GM23338 (cell line): Measurements from ENCODE around the gene SPRING1. TPM values are rescaled to one million over a fixed set of nuclear protein-coding genes. Genes with fewer than 3 reads are reported as not detected.

ENCODE experiments used
- ATAC-seq: fragments of 200-7000 bp; cut with Tn5 transposase; 3 replicates; pipeline ENCODE4 v1.9.1; 2020
- DNase-seq: peaks from one replicate; pipeline ENCODE4 v3.0.0-alpha.2; 2015; ENCODE audit warnings: low spot score
- H2AFZ ChIP-seq: fragments of 200-600 bp; sonication (generic); 2 replicates; pipeline ENCODE4 v1.8.0; 2016; ENCODE audit warnings: antibody characterized with exemption, mild to moderate bottlenecking, moderate library complexity
- H3F3A ChIP-seq: fragments of 200-600 bp; sonication (generic); replicated peaks from 2 replicates; pipeline ENCODE4 v1.8.0; 2017; ENCODE audit warnings: antibody characterized with exemption, mixed run types, low read depth
- H3K27ac ChIP-seq: fragments of 200-600 bp; sonication (generic); 2 replicates; pipeline ENCODE4 v1.6.1; 2016; ENCODE audit warnings: low read depth
- H3K27me3 ChIP-seq: fragments of 200-600 bp; sonication (generic); 2 replicates; pipeline ENCODE4 v1.8.0; 2016; ENCODE audit warnings: mild to moderate bottlenecking, mixed run types, moderate library complexity; ENCODE audit not compliant: insufficient read depth
- H3K36me3 ChIP-seq: fragments of 200-600 bp; sonication (generic); 2 replicates; pipeline ENCODE4 v1.8.0; 2016; ENCODE audit warnings: mild to moderate bottlenecking; ENCODE audit not compliant: insufficient read depth
- H3K4me1 ChIP-seq: fragments of 200-600 bp; sonication (generic); 2 replicates; pipeline ENCODE4 v1.8.0; 2016; ENCODE audit warnings: mild to moderate bottlenecking, moderate library complexity; ENCODE audit not compliant: insufficient read depth
- H3K4me2 ChIP-seq: fragments of 200-600 bp; sonication (generic); 2 replicates; pipeline ENCODE4 v1.7.1; 2017; ENCODE audit warnings: mixed run types
- H3K4me3 ChIP-seq: fragments of 200-600 bp; sonication (generic); 2 replicates; pipeline ENCODE4 v1.6.1; 2016; ENCODE audit warnings: mixed run types
- H3K79me2 ChIP-seq: fragments of 200-600 bp; sonication (generic); replicated peaks from 2 replicates; pipeline ENCODE4 v1.8.0; 2017; ENCODE audit warnings: mild to moderate bottlenecking; ENCODE audit not compliant: insufficient read depth
- H3K9me2 ChIP-seq: fragments of 200-600 bp; sonication (generic); 2 replicates; pipeline ENCODE4 v1.8.0; 2017; ENCODE audit not compliant: insufficient read depth
- H4K20me1 ChIP-seq: fragments of 200-600 bp; sonication (generic); replicated peaks from 2 replicates; pipeline ENCODE4 v1.8.0; 2017; ENCODE audit warnings: mild to moderate bottlenecking; ENCODE audit not compliant: insufficient read depth
- H3K27ac Mint-ChIP-seq: 2 replicates; pipeline ENCODE4 v1.8.0; 2020; ENCODE audit warnings: inconsistent platforms, mild to moderate bottlenecking, moderate library complexity, mixed read lengths
- H3K27me3 Mint-ChIP-seq: 3 replicates; pipeline ENCODE4 v1.8.0; 2022; ENCODE audit warnings: low read depth, mild to moderate bottlenecking, moderate library complexity, mixed read lengths, inconsistent platforms; ENCODE audit not compliant: insufficient read depth, poor library complexity
- H3K36me3 Mint-ChIP-seq: 3 replicates; pipeline ENCODE4 v1.8.0; 2021; ENCODE audit warnings: low read depth, mild to moderate bottlenecking, inconsistent platforms, moderate library complexity, mixed read lengths
- H3K4me1 Mint-ChIP-seq: 3 replicates; pipeline ENCODE4 v1.8.0; 2020; ENCODE audit warnings: mild to moderate bottlenecking, inconsistent platforms, mixed read lengths
- H3K4me3 Mint-ChIP-seq: 3 replicates; pipeline ENCODE4 v1.8.0; 2021; ENCODE audit warnings: moderate library complexity, mild to moderate bottlenecking, inconsistent platforms, mixed read lengths
- H3K9me3 Mint-ChIP-seq: 3 replicates; pipeline ENCODE4 v1.8.0; 2020; ENCODE audit warnings: moderate library complexity, mild to moderate bottlenecking, inconsistent platforms, mixed read lengths
- CREB1 ChIP-seq: fragments of 250-450 bp; sonication (Bioruptor Pico); IDR thresholded peaks from 2 replicates; pipeline ENCODE4 v1.5.0; 2020; ENCODE audit warnings: low read depth, mild to moderate bottlenecking, moderate library complexity
- CTCF ChIP-seq, 2 experiments: fragments of 200-600 bp in 1 of 2; sonication (generic) in 1 of 2; conservative IDR thresholded peaks; 2 replicates each; pipeline versions ENCODE4 v1.5.1 to v1.6.1; 2016 to 2017; ENCODE audit warnings: antibody characterized with exemption in 2 of 2, low read depth in 2 of 2, mild to moderate bottlenecking in 2 of 2, moderate library complexity in 1 of 2
- ETS1 ChIP-seq: IDR thresholded peaks from 2 replicates; pipeline ENCODE4 v1.6.1; 2016; ENCODE audit warnings: antibody characterized with exemption
- EZH2phosphoT487 ChIP-seq: fragments of 200-600 bp; sonication (generic); IDR thresholded peaks from one replicate; pipeline ENCODE4 v1.8.1; 2018; ENCODE audit warnings: antibody characterized with exemption; ENCODE audit not compliant: unreplicated experiment
- NANOG ChIP-seq: IDR thresholded peaks from 2 replicates; pipeline ENCODE4 v1.6.1; 2016; ENCODE audit warnings: antibody characterized with exemption, borderline replicate concordance
- REST ChIP-seq: IDR thresholded peaks from one replicate; pipeline ENCODE4 v1.6.1; 2018; ENCODE audit warnings: antibody characterized with exemption; ENCODE audit not compliant: unreplicated experiment
- ZNF331 ChIP-seq: fragments of 250-450 bp; sonication (Bioruptor Pico); IDR thresholded peaks from 2 replicates; pipeline ENCODE4 v1.5.0; 2020; ENCODE audit warnings: low read depth, mild to moderate bottlenecking, moderate library complexity
- polyA plus RNA-seq: library from polyadenylated mRNA; unstranded; fragments of >200 nt; fragmentation: Nextera tagmentation; extraction: Ambion mirVana; gene quantifications from 2 replicates; pipeline ENCODE4 v1.2.1, GENCODE V29; 2016
- total RNA-seq: library from RNA; depleted of rRNA; stranded (reverse); fragments of >200 nt; shearing (Covaris generic); gene quantifications from 2 replicates; pipeline ENCODE4 v1.2.3, GENCODE V29; 2014

The SPRING1 gene
- total and polyA plus RNA-seq, 2 experiments from 2014 or later = 8.2 to 57.1 TPM

GRCh38 chr12:116714175-116714574 is 23.7 kb downstream of the SPRING1 start (continued):
- TF ChIP-seq CTCF (conservative IDR thresholded peaks at IDR 0.05; ENCODE audit: low read depth in 2 of 2) (no peak), NANOG (no peak), EZH2phosphoT487 (no peak), REST (no peak)

- no peak overlapping the region for H3K4me3 ChIP-seq
- H3K4me1 ChIP-seq = peaks cover 10% of the 10 kb centered on the region
- H3K4me1 Mint-ChIP-seq = peaks cover 10% of the 10 kb centered on the region; the same call in 2 of the 3 replicates
- TF ChIP-seq CREB1 = no peak
- no peak for TF ChIP-seq ZNF331 (CRISPR knock-in tag)
- no peak for TF ChIP-seq ETS1
- H3K4me3 Mint-ChIP-seq = no peak overlapping the region
- no peaks in the 10 kb centered on the region for H3K79me2 ChIP-seq
- H3K36me3 ChIP-seq = no peaks in the 10 kb centered on the region
- H4K20me1 ChIP-seq = peaks cover 1% of the 10 kb centered on the region; the same call in 1 of the 2 replicates
- no peak for DNase-seq
- no peak overlapping the region for H2AFZ ChIP-seq
- no peak for ATAC-seq
- H3F3A ChIP-seq = no peaks in the 10 kb centered on the region
- no peaks in the 10 kb centered on the region for H3K9me2 ChIP-seq
- no peak overlapping the region for H3K27ac ChIP-seq
- peaks cover 8% of the 10 kb centered on the region for H3K27me3 Mint-ChIP-seq
- H3K9me3 Mint-ChIP-seq = no peaks in the 10 kb centered on the region
- H3K4me2 ChIP-seq = no peak overlapping the region
- H3K27me3 ChIP-seq = no peaks in the 10 kb centered on the region
- no peak overlapping the region for H3K27ac Mint-ChIP-seq
- peaks cover 16% of the 10 kb centered on the region; the same call in 2 of the 3 replicates for H3K36me3 Mint-ChIP-seq
Measured at GRCh38 chr12:116713527-116713926, 24.3 kb downstream of the SPRING1 start.
